Right atrium auricular region (tissue), 2 donors: Measurements from ENCODE around the gene PRKCA. TPM values are rescaled to one million over a fixed set of nuclear protein-coding genes. Genes with fewer than 3 reads are reported as not detected.
"Not testable (repeated sequence)": the region's sequence is repeated elsewhere in the genome, so short reads cannot be mapped to it uniquely, and the experiment has no call there.

Experiments used
- DNase-seq: peaks from one replicate; pipeline ENCODE4 v3.0.0-alpha.2; 2019; ENCODE audit warnings: low spot score
- H3K27ac ChIP-seq, 2 donors: fragments of 200-600 bp; sonication (generic); 1 replicate in 1 of 2; 2 replicates in 1 of 2; pipeline ENCODE4 v1.5.1; 2016 to 2019
- H3K27me3 ChIP-seq, 2 donors: fragments of 200-600 bp; sonication (generic); one replicate each; pipeline versions ENCODE4 v1.5.1 to v1.6.0; 2017 to 2019
- H3K36me3 ChIP-seq: fragments of 200-600 bp; sonication (generic); one replicate; pipeline ENCODE4 v1.5.1; 2016
- H3K4me1 ChIP-seq, 2 donors: fragments of 200-600 bp; sonication (generic); one replicate each; pipeline versions ENCODE4 v1.5.1 to v1.6.0; 2017 to 2019
- H3K4me3 ChIP-seq, 2 donors: fragments of 200-600 bp; sonication (generic); 1 replicate in 1 of 2; 2 replicates in 1 of 2; pipeline ENCODE4 v1.5.1; 2017 to 2019; ENCODE audit warnings: mild to moderate bottlenecking in 1 of 2, moderate library complexity in 1 of 2
- H3K9me3 ChIP-seq, 2 donors: fragments of 200-600 bp; sonication (generic); one replicate each; pipeline ENCODE4 v1.5.1; 2019
- CTCF ChIP-seq, 2 donors: fragments of 200-600 bp; sonication (generic); IDR thresholded peaks; one replicate each; pipeline ENCODE4 v1.5.1; 2019; ENCODE audit warnings: antibody characterized with exemption in 2 of 2
- total RNA-seq, 2 donors: library from RNA; depleted of rRNA; stranded (reverse); fragments of >200 nt; gene quantifications; one replicate each; pipeline ENCODE4 v1.1.0, GENCODE V29; 2016

Gene PRKCA
- total RNA-seq, 2 donors from 2014 or later = 6.4 to 6.6 TPM

- Histone ChIP-seq H3K36me3 (no peaks in the 10 kb centered on the region), H3K4me3 (no peak overlapping the region), H3K27me3 (no peaks in the 10 kb centered on the region), H3K9me3 (no peaks in the 10 kb centered on the region), H3K4me1 (no peaks in the 10 kb centered on the region), H3K27ac (no peak overlapping the region)
- TF ChIP-seq CTCF (IDR thresholded peaks at IDR 0.05) = no peak
- no peak for DNase-seq
Measured at GRCh38 chr17:66392783-66393437, 90.5 kb downstream of the PRKCA start.

GRCh38 chr17:66395961-66396360 is 93.5 kb downstream of the PRKCA start:
- H3K4me3 ChIP-seq = no peak overlapping the region
- no peaks in the 10 kb centered on the region for H3K4me1 ChIP-seq
- TF ChIP-seq CTCF (IDR thresholded peaks at IDR 0.05) = no peak
- no peak overlapping the region for H3K27ac ChIP-seq
- DNase-seq = no peak
- H3K27me3 ChIP-seq = no peaks in the 10 kb centered on the region
- no peaks in the 10 kb centered on the region for H3K9me3 ChIP-seq
- no peaks in the 10 kb centered on the region for H3K36me3 ChIP-seq

GRCh38 chr17:66397486-66397885 is 95.1 kb downstream of the PRKCA start:
- H3K9me3 ChIP-seq = no peaks in the 10 kb centered on the region
- no peak overlapping the region for H3K4me3 ChIP-seq
- no peaks in the 10 kb centered on the region for H3K27me3 ChIP-seq
- no peak for DNase-seq
- H3K27ac ChIP-seq = no peak overlapping the region
- no peaks in the 10 kb centered on the region for H3K36me3 ChIP-seq
- TF ChIP-seq CTCF (IDR thresholded peaks at IDR 0.05) = no peak
- H3K4me1 ChIP-seq = no peaks in the 10 kb centered on the region

- H3K4me1 ChIP-seq = no peaks in the 10 kb centered on the region
- H3K9me3 ChIP-seq = no peaks in the 10 kb centered on the region
- TF ChIP-seq CTCF (IDR thresholded peaks at IDR 0.05) = no peak
- H3K36me3 ChIP-seq = no peaks in the 10 kb centered on the region
- H3K27ac ChIP-seq = no peak overlapping the region
- H3K27me3 ChIP-seq = no peaks in the 10 kb centered on the region
- no peak for DNase-seq
- H3K4me3 ChIP-seq = no peak overlapping the region
Measured at GRCh38 chr17:66398059-66398458, 95.6 kb downstream of the PRKCA start.

- no peak for TF ChIP-seq CTCF (IDR thresholded peaks at IDR 0.05)
- H3K27me3 ChIP-seq = no peaks in the 10 kb centered on the region
Measured at GRCh38 chr17:66398617-66399016, 96.2 kb downstream of the PRKCA start.

GRCh38 chr17:66399441-66399840 is 97.0 kb downstream of the PRKCA start:
- TF ChIP-seq CTCF (IDR thresholded peaks at IDR 0.05) = no peak
- Histone ChIP-seq H3K27me3 (no peaks in the 10 kb centered on the region), H3K27ac (no peak overlapping the region), H3K4me1 (no peaks in the 10 kb centered on the region), H3K9me3 (no peaks in the 10 kb centered on the region), H3K4me3 (no peak overlapping the region), H3K36me3 (no peaks in the 10 kb centered on the region)
- no peak for DNase-seq

More at GRCh38 chr17:66398617-66399016, 96.2 kb downstream of the PRKCA start:
- H3K27ac ChIP-seq = no peak overlapping the region
- H3K4me1 ChIP-seq = no peaks in the 10 kb centered on the region
- no peak for DNase-seq
- H3K9me3 ChIP-seq = no peaks in the 10 kb centered on the region
- H3K36me3 ChIP-seq = no peaks in the 10 kb centered on the region
- H3K4me3 ChIP-seq = no peak overlapping the region

- not testable (repeated sequence) for H3K27ac ChIP-seq, H3K4me3 ChIP-seq, H3K36me3 ChIP-seq, DNase-seq, H3K4me1 ChIP-seq, H3K27me3 ChIP-seq, H3K9me3 ChIP-seq
Measured at GRCh38 chr17:66400041-66400688, 97.8 kb downstream of the PRKCA start.
